BE2C (cell line): Measurements from ENCODE around the gene CWF19L2.

Experiments used
- DNase-seq: peaks from one replicate; pipeline ENCODE4 v3.0.0-alpha.2; 2020
- H3K27me3 ChIP-seq: fragments of 250-450 bp; sonication (Bioruptor Pico); 2 replicates; pipeline ENCODE4 v1.5.1; 2020; ENCODE audit warnings: mild to moderate bottlenecking
- H3K36me3 ChIP-seq: fragments of 250-450 bp; sonication (Bioruptor Pico); 2 replicates; pipeline ENCODE4 v1.5.1; 2020; ENCODE audit warnings: mild to moderate bottlenecking
- H3K4me1 ChIP-seq: fragments of 250-450 bp; sonication (Bioruptor Pico); 2 replicates; pipeline ENCODE4 v1.5.1; 2020
- H3K4me3 ChIP-seq: 2 replicates; pipeline ENCODE4 v1.5.1; 2011; ENCODE audit warnings: low read depth, low read length
- H3K9me3 ChIP-seq: fragments of 250-450 bp; sonication (Bioruptor Pico); 2 replicates; pipeline ENCODE4 v1.5.1; 2020
- CTCF ChIP-seq: IDR thresholded peaks from 2 replicates; pipeline ENCODE4 v1.5.1; 2012; ENCODE audit warnings: mild to moderate bottlenecking, low read depth, low read length

Gene CWF19L2

DNA sequence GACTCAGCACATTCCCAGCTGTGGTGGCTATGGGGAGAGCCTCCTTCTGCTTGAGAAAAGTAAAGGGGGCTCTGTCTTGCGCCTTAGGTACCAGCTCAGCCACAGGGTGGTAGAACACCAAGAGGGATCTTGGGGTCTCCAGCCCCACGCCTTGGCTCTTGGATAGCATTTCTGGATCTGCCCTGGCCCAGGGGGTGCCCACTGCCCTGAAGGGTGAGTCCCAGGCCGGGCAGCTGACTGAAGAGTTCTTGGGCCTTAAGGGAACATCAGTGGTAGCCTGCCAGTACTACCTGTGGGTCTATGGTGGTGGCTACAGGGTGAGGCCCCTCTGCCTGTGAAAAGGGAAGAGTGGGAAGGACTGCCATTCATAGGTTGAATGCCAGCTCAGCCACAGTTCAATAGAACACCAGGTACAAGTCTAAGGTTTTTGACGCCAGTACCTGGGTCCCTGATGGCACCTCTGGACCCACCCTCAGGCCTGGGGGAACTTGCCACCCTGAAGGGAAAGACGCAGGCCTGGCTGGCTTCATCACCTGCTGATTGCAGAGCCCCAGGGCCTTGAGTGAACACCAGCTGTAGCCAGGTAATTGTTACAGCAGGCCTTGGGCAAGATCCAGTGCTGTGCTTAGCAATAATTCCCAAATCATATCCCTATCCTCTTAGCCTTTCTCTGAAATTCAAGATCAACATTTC is 3.9 kb downstream of the CWF19L2 start:
- Histone ChIP-seq H3K4me3 (no peak overlapping the region), H3K36me3 (peaks cover 6% of the 10 kb centered on the region), H3K9me3 (no peaks in the 10 kb centered on the region), H3K27me3 (no peaks in the 10 kb centered on the region), H3K4me1 (no peaks in the 10 kb centered on the region)
- no peak for TF ChIP-seq CTCF
- DNase-seq = no peak

- Histone ChIP-seq H3K36me3 (peaks cover 4% of the 10 kb centered on the region; the same call in 1 of the 2 replicates), H3K9me3 (no peaks in the 10 kb centered on the region), H3K4me1 (no peaks in the 10 kb centered on the region), H3K27me3 (no peaks in the 10 kb centered on the region), H3K4me3 (no peak overlapping the region)
- TF ChIP-seq CTCF = no peak
- no peak for DNase-seq
Observed at GRCh38 chr11:107446822-107447431, 10.7 kb downstream of the CWF19L2 start.

DNA sequence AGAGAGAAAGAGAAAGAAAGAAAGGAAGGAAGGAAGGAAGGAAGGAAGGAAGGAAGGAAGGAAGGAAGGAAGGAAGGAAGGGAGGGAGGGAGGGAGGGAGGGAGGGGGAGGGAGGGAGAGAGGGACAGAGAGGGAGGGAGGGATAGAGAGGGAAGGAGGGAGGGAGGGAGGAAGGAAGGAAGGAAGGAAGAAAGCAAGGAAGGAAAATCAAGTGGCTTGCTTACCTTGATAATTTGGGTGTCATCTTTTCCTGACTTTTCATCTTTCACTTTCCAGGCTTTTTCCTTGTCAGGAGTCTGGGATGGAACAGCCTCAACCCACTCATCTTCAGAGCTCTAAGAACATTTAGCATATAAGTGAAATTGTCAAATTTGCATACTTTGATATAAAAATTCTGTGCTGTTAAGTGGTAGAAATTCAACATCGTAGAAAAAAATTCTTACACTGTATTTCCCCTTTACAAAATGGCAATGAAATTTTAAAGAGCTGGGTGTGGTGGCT is 14.9 kb downstream of the CWF19L2 start:
- Histone ChIP-seq H3K36me3 (peaks cover 20% of the 10 kb centered on the region; the same call in 1 of the 2 replicates), H3K9me3 (no peaks in the 10 kb centered on the region), H3K27me3 (no peaks in the 10 kb centered on the region), H3K4me3 (no peak overlapping the region), H3K4me1 (no peaks in the 10 kb centered on the region)
- TF ChIP-seq CTCF = no peak
- DNase-seq = no peak

DNA sequence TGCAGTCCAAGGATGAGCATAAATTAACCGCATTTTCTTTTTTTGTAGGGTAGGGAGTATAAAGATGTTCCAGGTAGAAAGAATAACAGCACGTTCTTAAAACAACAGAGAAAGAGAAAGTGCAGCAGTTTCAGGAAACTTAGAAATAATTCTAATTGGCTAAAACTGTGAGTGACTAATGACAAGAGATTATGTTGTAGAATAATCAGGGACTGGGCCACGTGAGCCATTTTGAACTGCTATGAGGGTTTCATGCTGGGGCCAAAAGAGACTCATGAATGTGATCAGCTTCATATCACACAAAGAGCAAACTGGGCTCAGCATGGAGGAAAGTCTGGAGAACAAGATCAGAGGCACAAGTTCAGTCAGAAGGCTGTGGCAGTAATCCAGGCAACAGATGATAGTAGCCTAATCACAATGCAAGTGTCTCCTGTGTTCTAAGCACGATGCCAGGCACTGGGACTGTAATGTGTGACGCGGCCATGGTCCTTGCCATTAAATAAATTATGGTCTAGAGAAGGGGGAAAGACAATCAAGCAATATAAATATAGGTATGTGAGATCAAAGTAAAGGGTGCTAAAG is 17.9 kb downstream of the CWF19L2 start:
- no peak for DNase-seq
- Histone ChIP-seq H3K4me3 (no peak overlapping the region), H3K27me3 (no peaks in the 10 kb centered on the region), H3K4me1 (no peaks in the 10 kb centered on the region), H3K36me3 (peaks cover 20% of the 10 kb centered on the region; the same call in 1 of the 2 replicates), H3K9me3 (no peaks in the 10 kb centered on the region)
- TF ChIP-seq CTCF = no peak

DNA sequence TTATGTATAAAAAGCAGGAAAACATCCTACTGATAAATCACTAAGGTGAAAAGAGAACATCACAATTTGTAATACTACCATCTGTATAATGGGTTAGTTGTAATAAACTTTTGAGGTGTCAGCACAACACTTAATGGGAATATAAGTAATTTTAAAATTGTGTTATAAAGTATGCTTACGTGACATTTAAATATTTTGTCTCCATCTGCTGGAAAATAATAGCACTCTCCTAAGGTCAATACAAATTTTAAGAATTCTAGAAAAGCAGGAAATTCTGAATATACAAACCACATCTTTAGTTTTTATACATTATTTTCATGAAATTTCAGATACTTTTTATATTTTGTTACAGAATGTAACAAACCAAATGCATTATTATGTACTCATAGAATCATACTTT is 19.5 kb downstream of the CWF19L2 start:
- TF ChIP-seq CTCF = no peak

DNA sequence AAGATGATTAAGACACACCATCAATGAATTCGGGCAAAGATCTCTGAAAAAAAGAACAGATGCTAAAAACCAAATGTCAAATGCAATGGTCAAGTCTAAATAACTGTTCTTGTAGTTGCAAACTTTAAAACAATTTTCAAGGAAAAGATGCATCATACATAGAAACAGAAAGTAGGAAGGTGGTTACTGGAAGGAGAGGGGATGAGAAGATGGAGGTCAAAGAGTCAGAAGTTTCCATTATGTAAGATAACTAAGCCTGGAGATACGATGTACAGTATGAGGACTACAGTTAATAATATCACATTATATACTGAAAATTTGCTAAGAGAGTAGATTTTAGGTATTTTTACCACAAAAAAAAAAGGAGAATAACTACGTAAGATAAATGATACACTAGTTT is 27.1 kb downstream of the CWF19L2 start:
- no peaks in the 10 kb centered on the region for H3K4me1 ChIP-seq
- TF ChIP-seq CTCF = no peak
- no peaks in the 10 kb centered on the region for H3K27me3 ChIP-seq
- H3K9me3 ChIP-seq = no peaks in the 10 kb centered on the region
- H3K36me3 ChIP-seq = peaks cover 5% of the 10 kb centered on the region; the same call in 1 of the 2 replicates
- no peak for DNase-seq
- no peak overlapping the region for H3K4me3 ChIP-seq

More for the DNA sequence above, 19.5 kb downstream of the CWF19L2 start:
- Histone ChIP-seq H3K4me1 (no peaks in the 10 kb centered on the region), H3K36me3 (peaks cover 17% of the 10 kb centered on the region; the same call in 1 of the 2 replicates), H3K4me3 (no peak overlapping the region), H3K9me3 (no peaks in the 10 kb centered on the region), H3K27me3 (no peaks in the 10 kb centered on the region)
- no peak for DNase-seq
